Caco-2 (cell line): ENCODE results near the gene TSPAN9. TPM values are rescaled to one million over a fixed set of nuclear protein-coding genes. Genes with fewer than 3 reads are reported as not detected.
A peak's percentile ranks its signal among the peaks of the same experiment; 100 is the strongest.

Experiments used
- BruUV-seq: library from RNA; stranded (reverse); fragments of 400-500 nt; replicated peaks from 2 replicates; lab custom pipeline; 2021; lab: Mats Ljungman, UMichigan
- CTCF ChIA-PET: fragments of 300-600 bp; sonication (Branson Sonifier 250); formaldehyde crosslinking; loops from one replicate; lab custom pipeline; 2022; ENCODE audit warnings: antibody characterized with exemption; lab: Charles Lee
- POLR2A ChIA-PET: fragments of 300-600 bp; sonication (Branson Sonifier 250); formaldehyde crosslinking; loops from one replicate; lab custom pipeline; 2022; ENCODE audit warnings: antibody characterized with exemption; lab: Charles Lee
- DNase-seq, 2 experiments: peaks; one replicate each; pipeline versions ENCODE4 v3.0.0 to v3.0.0-alpha.2; 2020 to 2022
- H3K27me3 ChIP-seq: replicated peaks from 2 replicates; pipeline ENCODE4 v1.6.0; 2011; ENCODE audit warnings: low read length; ENCODE audit not compliant: control insufficient read depth, insufficient read depth
- H3K36me3 ChIP-seq: 2 replicates; pipeline ENCODE4 v1.5.1; 2011; ENCODE audit warnings: low read length; ENCODE audit not compliant: control insufficient read depth, insufficient read depth
- H3K4me1 ChIP-seq: fragments of 250-450 bp; sonication (Bioruptor Pico); 2 replicates; pipeline ENCODE4 v1.5.1; 2020; ENCODE audit warnings: mild to moderate bottlenecking
- H3K4me3 ChIP-seq: 2 replicates; pipeline ENCODE4 v1.5.1; 2011; ENCODE audit warnings: low read depth, mild to moderate bottlenecking, control low read depth, low read length
- H3K9me3 ChIP-seq: fragments of 250-450 bp; sonication (Bioruptor Pico); 2 replicates; pipeline ENCODE4 v1.5.1; 2020; ENCODE audit warnings: mild to moderate bottlenecking, moderate library complexity
- H3K27ac Mint-ChIP-seq: one replicate; pipeline ENCODE4 v1.8.0; 2022; ENCODE audit warnings: mixed read lengths; ENCODE audit not compliant: unreplicated experiment
- H3K27me3 Mint-ChIP-seq: one replicate; pipeline ENCODE4 v1.8.0; 2022; ENCODE audit warnings: mixed read lengths; ENCODE audit not compliant: insufficient read depth, unreplicated experiment
- H3K36me3 Mint-ChIP-seq: one replicate; pipeline ENCODE4 v1.8.0; 2022; ENCODE audit warnings: mild to moderate bottlenecking, mixed read lengths; ENCODE audit not compliant: insufficient read depth, unreplicated experiment
- H3K4me1 Mint-ChIP-seq: one replicate; pipeline ENCODE4 v1.8.0; 2022; ENCODE audit warnings: low read depth, mixed read lengths; ENCODE audit not compliant: unreplicated experiment
- H3K4me3 Mint-ChIP-seq: one replicate; pipeline ENCODE4 v1.8.0; 2022; ENCODE audit warnings: mild to moderate bottlenecking, moderate library complexity, mixed read lengths; ENCODE audit not compliant: unreplicated experiment
- H3K9me3 Mint-ChIP-seq: one replicate; pipeline ENCODE4 v1.8.0; 2022; ENCODE audit warnings: mixed read lengths; ENCODE audit not compliant: unreplicated experiment
- CTCF ChIP-seq, 2 experiments: fragments of 200-600 bp in 1 of 2; IDR thresholded peaks; 1 replicate in 1 of 2; 2 replicates in 1 of 2; pipeline versions ENCODE4 v1.5.1 to v1.8.0; 2011 to 2022; ENCODE audit warnings: antibody characterized with exemption in 1 of 2, control low read depth in 1 of 2, inconsistent platforms in 1 of 2, low read depth in 1 of 2, low read length in 1 of 2, mild to moderate bottlenecking in 1 of 2, moderate library complexity in 1 of 2; ENCODE audit not compliant: insufficient read depth in 1 of 2, severe bottlenecking in 1 of 2, unreplicated experiment in 1 of 2
- intact Hi-C: fragments of 100-400 bp; cut with micrococcal nuclease; formaldehyde crosslinking; loops from one replicate; pipeline ENCODE4 v1.10.0; 2022; ENCODE audit not compliant: unreplicated experiment
- total RNA-seq: library from RNA; stranded (reverse); gene quantifications from 2 replicates; pipeline ENCODE4 v1.2.3, GENCODE V29; 2022

The TSPAN9 gene
- total RNA-seq, 1 experiment from 2014 or later = 49.1 TPM

GRCh38 chr12:3278681-3279414, 201.7 kb downstream of the TSPAN9 start:
- intact Hi-C loops = no loop called here
- BruUV-seq = no TSS peak
- Histone ChIP-seq H3K27me3 (no peaks in the 10 kb centered on the region), H3K4me3 (no peak overlapping the region), H3K9me3 (no peaks in the 10 kb centered on the region), H3K4me1 (no peaks in the 10 kb centered on the region), H3K36me3 (peaks cover 1% of the 10 kb centered on the region; the same call in 1 of the 2 replicates)
- POLR2A ChIA-PET = no interaction called here
- H3K27ac Mint-ChIP-seq = peak overlapping the region; percentile 10
- no peaks in the 10 kb centered on the region for H3K9me3 Mint-ChIP-seq
- H3K4me1 Mint-ChIP-seq = no peaks in the 10 kb centered on the region
- peaks cover 4% of the 10 kb centered on the region for H3K36me3 Mint-ChIP-seq
- H3K27me3 Mint-ChIP-seq = no peaks in the 10 kb centered on the region
- CTCF ChIA-PET = interaction anchor here (0.8 to 1.9 kb wide), 2 partner anchors 21 to 35 kb away, joined by 3 to 6 read pairs; no protein-coding TSS in a partner anchor
- H3K4me3 Mint-ChIP-seq = no peak overlapping the region
- no peak for DNase-seq
- no peak for TF ChIP-seq CTCF (IDR thresholded peaks at IDR 0.05; ENCODE audit: insufficient read depth in 1 of 2, low read depth in 1 of 2, low read length in 1 of 2, severe bottlenecking in 1 of 2, unreplicated experiment in 1 of 2)

- no TSS peak for BruUV-seq
- Mint-ChIP-seq H3K27ac (peak overlapping the region; percentile 10), H3K4me3 (no peak overlapping the region), H3K27me3 (no peaks in the 10 kb centered on the region), H3K9me3 (no peaks in the 10 kb centered on the region), H3K4me1 (no peaks in the 10 kb centered on the region), H3K36me3 (peaks cover 8% of the 10 kb centered on the region)
- Histone ChIP-seq H3K4me3 (no peak overlapping the region), H3K27me3 (no peaks in the 10 kb centered on the region), H3K9me3 (no peaks in the 10 kb centered on the region), H3K36me3 (peaks cover 1% of the 10 kb centered on the region; the same call in 1 of the 2 replicates), H3K4me1 (no peaks in the 10 kb centered on the region)
- no peak for TF ChIP-seq CTCF (IDR thresholded peaks at IDR 0.05; ENCODE audit: insufficient read depth in 1 of 2, low read depth in 1 of 2, low read length in 1 of 2, severe bottlenecking in 1 of 2, unreplicated experiment in 1 of 2)
- CTCF ChIA-PET = interaction anchor here (0.8 to 1.9 kb wide), 2 partner anchors 21 to 34 kb away, joined by 3 to 6 read pairs; no protein-coding TSS in a partner anchor
- POLR2A ChIA-PET = no interaction called here
- DNase-seq = no peak
- intact Hi-C loops = no loop called here
Observed at GRCh38 chr12:3279415-3279780, 202.2 kb downstream of the TSPAN9 start.

- H3K4me3 Mint-ChIP-seq = no peak overlapping the region
- POLR2A ChIA-PET = no interaction called here
Observed at GRCh38 chr12:3279832-3280231, 202.7 kb downstream of the TSPAN9 start.

More at GRCh38 chr12:3279832-3280231, 202.7 kb downstream of the TSPAN9 start:
- no peaks in the 10 kb centered on the region for H3K9me3 Mint-ChIP-seq
- H3K27ac Mint-ChIP-seq = no peak overlapping the region
- Histone ChIP-seq H3K9me3 (no peaks in the 10 kb centered on the region), H3K4me3 (no peak overlapping the region), H3K4me1 (no peaks in the 10 kb centered on the region), H3K36me3 (peaks cover 1% of the 10 kb centered on the region; the same call in 1 of the 2 replicates), H3K27me3 (no peaks in the 10 kb centered on the region)
- BruUV-seq = no TSS peak
- CTCF ChIA-PET = interaction anchor here (1.9 kb wide), 1 partner anchor 20 kb away, joined by 6 read pairs; no protein-coding TSS in a partner anchor
- no peak for DNase-seq
- H3K27me3 Mint-ChIP-seq = no peaks in the 10 kb centered on the region
- peaks cover 8% of the 10 kb centered on the region for H3K36me3 Mint-ChIP-seq
- no peak for TF ChIP-seq CTCF (IDR thresholded peaks at IDR 0.05; ENCODE audit: insufficient read depth in 1 of 2, low read depth in 1 of 2, low read length in 1 of 2, severe bottlenecking in 1 of 2, unreplicated experiment in 1 of 2)
- intact Hi-C loops = no loop called here
- no peaks in the 10 kb centered on the region for H3K4me1 Mint-ChIP-seq
